Common myeloid progenitor, CD34-positive (primary cell): ENCODE measurements around the gene SMOC2.

ENCODE experiments used
- CTCF ChIA-PET: fragments of 350-600 bp; sonication (Branson Sonifier 250); formaldehyde crosslinking; loops from one replicate; lab custom pipeline; 2021; ENCODE audit warnings: antibody characterized with exemption; lab: Charles Lee
- POLR2A ChIA-PET: fragments of 350-600 bp; sonication (Branson Sonifier 250); formaldehyde crosslinking; loops from one replicate; lab custom pipeline; 2021; ENCODE audit warnings: antibody characterized with exemption; lab: Charles Lee
- DNase-seq, 3 donors: peaks; one replicate each; pipeline versions ENCODE4 v3.0.0 to v3.0.0-alpha.2; 2013
- H3K27ac ChIP-seq, 2 experiments: 1 replicate in 1 of 2; 2 replicates in 1 of 2; pipeline ENCODE4 v1.7.0; 2013; ENCODE audit warnings: inconsistent platforms in 2 of 2, low read length in 2 of 2, mild to moderate bottlenecking in 2 of 2, low read depth in 1 of 2, moderate library complexity in 1 of 2; ENCODE audit not compliant: severe bottlenecking in 2 of 2, insufficient read depth in 1 of 2, poor library complexity in 1 of 2
- H3K27me3 ChIP-seq, 5 experiments: replicated peaks in 2 of 5; 1 replicate in 3 of 5; 2 replicates in 2 of 5; pipeline versions ENCODE4 v1.6.1 to v1.7.0; 2013; ENCODE audit warnings: low read length in 4 of 5, mild to moderate bottlenecking in 2 of 5, moderate library complexity in 2 of 5, inconsistent platforms in 1 of 5; ENCODE audit not compliant: insufficient read depth in 5 of 5, control insufficient read depth in 4 of 5
- H3K36me3 ChIP-seq, 4 experiments: 1 replicate in 2 of 4; 2 replicates in 2 of 4; pipeline versions ENCODE4 v1.6.1 to v1.7.0; 2013; ENCODE audit warnings: low read length in 3 of 4, control low read depth in 1 of 4, mild to moderate bottlenecking in 1 of 4; ENCODE audit not compliant: control insufficient read depth in 4 of 4, insufficient read depth in 4 of 4
- H3K4me1 ChIP-seq, 4 experiments: 1 replicate in 3 of 4; 2 replicates in 1 of 4; pipeline versions ENCODE4 v1.6.1 to v1.7.1; 2013; ENCODE audit warnings: low read length in 3 of 4, mild to moderate bottlenecking in 3 of 4, control low read depth in 1 of 4, inconsistent platforms in 1 of 4, moderate library complexity in 1 of 4; ENCODE audit not compliant: control insufficient read depth in 4 of 4, insufficient read depth in 4 of 4; ENCODE audit errors: control extremely low read depth in 1 of 4
- H3K4me3 ChIP-seq, 7 experiments: 1 replicate in 4 of 7; 2 replicates in 3 of 7; pipeline versions ENCODE4 v1.5.1 to v1.7.0; 2013; ENCODE audit warnings: mild to moderate bottlenecking in 7 of 7, low read length in 6 of 7, moderate library complexity in 6 of 7, inconsistent platforms in 2 of 7, low read depth in 2 of 7, control low read depth in 1 of 7; ENCODE audit not compliant: insufficient read depth in 4 of 7, control insufficient read depth in 1 of 7; ENCODE audit errors: extremely low read depth in 1 of 7
- H3K9me3 ChIP-seq, 5 experiments: 1 replicate in 4 of 5; 2 replicates in 1 of 5; pipeline versions ENCODE4 v1.6.1 to v1.7.1; 2013; ENCODE audit warnings: low read length in 4 of 5, mild to moderate bottlenecking in 2 of 5, inconsistent platforms in 1 of 5, low read depth in 1 of 5, moderate library complexity in 1 of 5; ENCODE audit not compliant: control insufficient read depth in 4 of 5, insufficient read depth in 2 of 5; ENCODE audit errors: control extremely low read depth in 1 of 5
- WGBS: methylation state at CpG from one replicate; pipeline ENCODE4 v1.1.5; 2013; ENCODE audit not compliant: insufficient coverage; 5-methylcytosine and 5-hydroxymethylcytosine counted together

Gene SMOC2

DNA sequence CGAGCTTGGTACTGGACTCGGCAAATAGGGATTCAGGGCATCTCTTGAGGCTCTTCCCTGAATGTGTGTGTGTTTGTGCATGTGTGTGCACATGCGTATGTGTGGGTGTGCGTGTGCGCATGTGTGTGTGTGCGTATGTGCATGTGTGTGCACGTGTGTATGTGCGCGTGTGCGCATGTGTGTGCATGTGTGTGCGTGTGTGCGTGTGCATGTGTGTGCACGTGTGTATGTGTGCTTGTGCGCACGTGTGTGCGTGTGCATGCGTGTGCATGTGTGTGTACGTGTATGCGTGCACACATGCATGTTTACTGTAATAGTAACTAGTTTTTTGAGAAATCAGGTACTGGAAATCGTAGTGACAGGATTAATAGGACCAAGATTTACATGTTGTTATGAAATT, 117.7 kb downstream of the SMOC2 start:
- no peak for DNase-seq
- no peaks in the 10 kb centered on the region for H3K9me3 ChIP-seq
- no peak overlapping the region for H3K4me3 ChIP-seq
- no peaks in the 10 kb centered on the region for H3K36me3 ChIP-seq
- CTCF ChIA-PET, result no interaction called here
- H3K27me3 ChIP-seq, result peaks cover 0 to 11% (median 4%) of the 10 kb centered on the region in 5 experiments
- 90% methylated on average over 20 of the region's 20 CpGs for WGBS
- POLR2A ChIA-PET, result no interaction called here
- no peak overlapping the region for H3K27ac ChIP-seq
- H3K4me1 ChIP-seq, result no peaks in the 10 kb centered on the region

DNA sequence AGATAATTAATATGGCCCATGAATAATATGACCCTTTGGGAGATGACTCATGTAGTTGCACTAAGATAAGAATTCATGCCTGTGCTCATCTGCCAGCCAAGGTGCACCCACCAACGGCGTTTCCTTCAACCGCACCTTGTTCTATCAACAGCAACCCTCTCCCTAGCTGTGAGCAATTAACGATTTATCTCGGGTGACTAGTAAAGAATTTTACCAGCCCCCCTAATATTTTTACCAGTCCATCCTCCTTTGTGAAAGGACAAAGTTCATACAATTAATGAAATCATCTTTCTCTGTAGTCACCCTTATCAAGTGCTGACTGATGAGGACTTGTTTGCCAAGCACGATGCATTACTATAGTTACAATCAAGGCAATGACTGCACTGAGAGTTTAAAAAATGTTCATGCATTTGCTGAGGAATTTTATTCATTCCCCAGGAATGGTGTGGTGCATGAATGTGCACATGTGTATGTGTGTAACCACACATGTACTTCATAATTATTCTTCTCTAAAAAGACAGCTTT, 118.7 kb downstream of the SMOC2 start:
- peaks cover 0 to 18% (median 4%) of the 10 kb centered on the region in 5 experiments for H3K27me3 ChIP-seq
- WGBS, result 91% methylated on average over 6 of the region's 6 CpGs
- ChIA-PET POLR2A (no interaction called here), CTCF (no interaction called here)
- no peaks in the 10 kb centered on the region for H3K4me1 ChIP-seq
- H3K4me3 ChIP-seq, result no peak overlapping the region
- H3K36me3 ChIP-seq, result no peaks in the 10 kb centered on the region
- no peak overlapping the region for H3K27ac ChIP-seq
- no peak for DNase-seq
- H3K9me3 ChIP-seq, result no peaks in the 10 kb centered on the region

DNA sequence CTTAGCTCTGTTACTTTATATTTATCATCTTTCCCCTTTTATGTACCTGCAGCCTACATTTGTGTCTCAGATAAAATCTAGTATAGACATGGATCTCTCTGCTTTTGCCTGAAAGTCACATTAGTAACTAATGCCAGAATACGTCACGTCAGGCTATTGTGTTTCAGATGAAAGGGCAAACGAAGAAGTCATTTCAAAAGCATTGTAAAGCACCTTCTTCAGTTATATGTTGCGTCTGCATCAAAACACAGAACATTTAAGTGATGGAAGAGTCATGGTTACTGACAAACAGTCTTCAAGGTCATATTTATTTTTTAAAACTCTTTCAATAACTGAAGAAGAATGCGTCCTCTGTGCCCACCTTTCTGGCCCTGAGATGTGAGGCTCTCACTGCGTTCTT, 119.1 kb downstream of the SMOC2 start:
- Histone ChIP-seq H3K4me3 (no peak overlapping the region), H3K27ac (no peak overlapping the region), H3K36me3 (no peaks in the 10 kb centered on the region), H3K27me3 (peaks cover 0 to 18% (median 4%) of the 10 kb centered on the region in 5 experiments), H3K9me3 (no peaks in the 10 kb centered on the region), H3K4me1 (no peaks in the 10 kb centered on the region)
- ChIA-PET CTCF (no interaction called here), POLR2A (no interaction called here)
- 92% methylated on average over 4 of the region's 6 CpGs for WGBS
- DNase-seq, result no peak

DNA sequence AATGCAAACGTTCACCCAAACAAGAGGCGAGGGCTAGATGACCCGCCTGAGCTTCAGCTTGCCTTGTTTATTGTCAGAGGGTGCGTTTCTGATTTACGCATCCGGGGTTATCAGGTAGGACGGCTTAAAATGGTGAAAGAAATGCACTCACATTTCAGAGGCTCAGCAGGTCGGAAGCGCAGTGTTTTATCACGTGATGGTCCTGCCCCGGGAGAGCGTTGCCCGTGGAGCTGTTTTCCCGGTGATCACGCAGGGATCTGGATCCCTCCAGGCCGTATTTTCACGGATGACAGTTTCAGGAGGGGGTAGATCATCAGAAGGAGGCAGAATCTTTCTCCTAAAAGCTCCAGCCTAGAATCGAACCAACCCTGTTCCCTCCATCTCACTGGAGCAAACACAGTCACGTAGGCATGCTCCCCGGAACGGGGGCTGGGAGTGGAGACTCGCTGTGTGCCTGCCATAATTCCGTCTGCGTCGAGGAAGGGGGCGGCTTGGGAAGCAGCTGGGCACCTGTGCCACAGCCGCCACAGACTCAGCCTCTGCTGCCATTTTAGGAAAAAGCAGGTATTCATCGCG, 121.7 kb downstream of the SMOC2 start:
- H3K4me1 ChIP-seq, result no peaks in the 10 kb centered on the region
- ChIA-PET POLR2A (no interaction called here), CTCF (no interaction called here)
- H3K36me3 ChIP-seq, result no peaks in the 10 kb centered on the region
- H3K27ac ChIP-seq, result no peak overlapping the region
- H3K4me3 ChIP-seq, result no peak overlapping the region
- H3K27me3 ChIP-seq, result peaks cover 0 to 18% (median 4%) of the 10 kb centered on the region in 5 experiments
- no peaks in the 10 kb centered on the region for H3K9me3 ChIP-seq
- DNase-seq, result no peak
- 86% methylated on average over 26 of the region's 29 CpGs for WGBS

DNA sequence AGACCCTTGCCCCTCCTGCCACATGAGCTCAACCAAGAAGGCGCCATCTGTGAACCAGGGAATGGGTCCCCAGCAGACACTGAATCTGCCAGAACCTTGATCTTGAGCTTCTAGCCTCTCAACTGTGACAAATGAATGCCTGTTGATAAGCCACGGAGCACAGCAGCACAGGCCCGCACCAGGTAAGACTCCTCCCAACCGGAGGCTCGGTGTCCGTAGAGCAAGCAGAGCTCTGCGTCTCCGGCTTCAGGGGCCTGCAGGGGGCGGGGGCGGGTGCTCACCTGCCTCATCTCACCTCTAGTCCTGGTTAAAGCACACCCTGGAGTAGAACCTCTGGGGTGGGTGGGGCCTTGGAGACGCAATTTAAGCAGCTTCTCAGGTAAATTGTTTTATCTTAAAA, 122.7 kb downstream of the SMOC2 start:
- DNase-seq, result no peak
- Histone ChIP-seq H3K36me3 (no peaks in the 10 kb centered on the region), H3K4me1 (no peaks in the 10 kb centered on the region), H3K4me3 (no peak overlapping the region), H3K27ac (no peak overlapping the region), H3K27me3 (peaks cover 0 to 19% (median 4%) of the 10 kb centered on the region in 5 experiments), H3K9me3 (no peaks in the 10 kb centered on the region)
- ChIA-PET POLR2A (no interaction called here), CTCF (no interaction called here)
- WGBS, result 60% methylated on average over 7 of the region's 11 CpGs

DNA sequence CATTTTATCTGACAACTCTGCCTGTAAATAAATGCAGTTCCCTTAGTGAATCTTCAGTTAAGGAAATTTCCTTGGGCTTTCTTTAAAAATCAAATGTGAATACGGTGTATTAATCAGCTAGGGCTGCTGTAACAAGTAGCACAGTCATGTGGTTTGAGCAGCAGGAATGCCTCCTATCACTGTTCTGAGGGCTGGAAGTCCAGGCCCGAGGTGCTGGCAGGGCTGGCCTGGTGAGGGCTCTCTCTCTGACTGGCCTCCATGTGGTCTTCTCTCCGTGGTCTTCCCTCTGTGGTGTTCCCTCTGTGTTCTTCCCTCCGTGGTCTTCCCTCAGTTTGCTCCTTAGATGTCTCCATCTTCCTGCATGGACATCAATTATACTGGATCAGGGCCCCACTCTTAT, 124.1 kb downstream of the SMOC2 start:
- POLR2A ChIA-PET, result no interaction called here
- H3K4me3 ChIP-seq, result no peak overlapping the region
- no peak overlapping the region for H3K27ac ChIP-seq
- H3K27me3 ChIP-seq, result peaks cover 0 to 18% (median 4%) of the 10 kb centered on the region in 5 experiments
- 93% methylated on average over 4 of the region's 4 CpGs for WGBS
- no peaks in the 10 kb centered on the region for H3K9me3 ChIP-seq
- CTCF ChIA-PET, result no interaction called here
- H3K36me3 ChIP-seq, result no peaks in the 10 kb centered on the region
- no peak for DNase-seq
- H3K4me1 ChIP-seq, result no peaks in the 10 kb centered on the region

DNA sequence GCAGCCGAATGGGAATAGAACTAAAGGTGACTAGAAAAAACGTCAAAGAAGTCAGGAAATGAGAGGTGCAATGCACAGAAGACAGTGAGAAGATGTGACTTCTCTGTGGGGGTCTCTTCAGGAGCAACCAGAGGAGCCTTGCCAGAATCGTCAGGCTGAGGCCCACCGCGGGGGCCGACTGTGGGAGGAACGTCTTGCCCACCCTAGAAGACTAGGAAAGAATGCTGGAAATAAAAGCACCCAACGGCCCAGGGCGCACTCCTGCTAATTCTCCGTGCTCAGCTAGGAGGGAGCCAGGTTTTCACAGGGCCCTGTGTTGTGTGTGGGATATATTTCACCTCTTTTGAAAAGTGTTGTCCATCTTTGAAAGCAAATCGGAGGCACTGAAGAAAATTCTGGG, 129.2 kb downstream of the SMOC2 start:
- CTCF ChIA-PET, result no interaction called here
- no peak overlapping the region for H3K27ac ChIP-seq
- no peak for DNase-seq
- peaks cover 0 to 4% (median 0%) of the 10 kb centered on the region in 5 experiments for H3K27me3 ChIP-seq
- whole genome bisulfite sequencing, result 84% methylated on average over 11 of the region's 11 CpGs
- no peaks in the 10 kb centered on the region for H3K4me1 ChIP-seq
- no peak overlapping the region for H3K4me3 ChIP-seq
- no peaks in the 10 kb centered on the region for H3K9me3 ChIP-seq
- no peaks in the 10 kb centered on the region for H3K36me3 ChIP-seq
- POLR2A ChIA-PET, result no interaction called here
